Aorta (tissue), 5 donors: Measurements from ENCODE around the gene NKIRAS2. TPM values are rescaled to one million over a fixed set of nuclear protein-coding genes. Genes with fewer than 3 reads are reported as not detected.

Experiments used
- ATAC-seq: fragments of 200-7000 bp; cut with Tn5 transposase; one replicate; pipeline ENCODE4 v1.9.1; 2022; ENCODE audit warnings: moderate library complexity; ENCODE audit not compliant: low FRiP score
- DNase-seq, 2 donors: peaks; one replicate each; pipeline ENCODE4 v3.0.0-alpha.2; 2020
- H3K27ac ChIP-seq, 2 donors: one replicate each; pipeline ENCODE4 v1.5.1; 2013; ENCODE audit warnings: low read length in 2 of 2, mild to moderate bottlenecking in 2 of 2, moderate library complexity in 2 of 2, control low read depth in 1 of 2, inconsistent platforms in 1 of 2, low read depth in 1 of 2
- H3K27me3 ChIP-seq, 2 donors: one replicate each; pipeline ENCODE4 v1.6.1; 2013; ENCODE audit warnings: control low read depth in 1 of 2, low read length in 1 of 2, mild to moderate bottlenecking in 1 of 2, moderate library complexity in 1 of 2; ENCODE audit not compliant: insufficient read depth in 2 of 2, control insufficient read depth in 1 of 2
- H3K36me3 ChIP-seq, 2 donors: one replicate each; pipeline ENCODE4 v1.6.1; 2013; ENCODE audit warnings: control low read depth in 1 of 2, low read length in 1 of 2, mild to moderate bottlenecking in 1 of 2; ENCODE audit not compliant: insufficient read depth in 2 of 2, control insufficient read depth in 1 of 2
- H3K4me1 ChIP-seq, 2 donors: one replicate each; pipeline ENCODE4 v1.6.1; 2013; ENCODE audit warnings: low read length in 2 of 2, control low read depth in 1 of 2, mild to moderate bottlenecking in 1 of 2, moderate library complexity in 1 of 2; ENCODE audit not compliant: insufficient read depth in 2 of 2, control insufficient read depth in 1 of 2
- H3K4me3 ChIP-seq, 2 donors: one replicate each; pipeline ENCODE4 v1.5.1; 2013; ENCODE audit warnings: low read length in 2 of 2, control low read depth in 1 of 2, mild to moderate bottlenecking in 1 of 2
- H3K9me3 ChIP-seq: one replicate; pipeline ENCODE4 v1.6.1; 2013; ENCODE audit warnings: mild to moderate bottlenecking, low read length; ENCODE audit not compliant: control insufficient read depth
- WGBS, 2 donors: extraction: QIAGEN DNeasy Blood & Tissue Kit; methylation state at CpG; one replicate each; pipeline ENCODE4 v1.1.7; 2013; 5-methylcytosine and 5-hydroxymethylcytosine counted together
- intact Hi-C, 2 donors: fragments of 100-400 bp; cut with DNase I; formaldehyde crosslinking; loops; one replicate each; pipeline versions ENCODE4 v1.14.2 to v1.15.0; 2022
- polyA plus RNA-seq, 2 donors: library from polyadenylated mRNA; stranded (reverse); fragments of 200-250 nt; gene quantifications; one replicate each; pipeline ENCODE4 v1.2.3, GENCODE V29; 2013
- total RNA-seq, 2 donors: library from RNA; stranded (reverse); fragmentation: NEBNext Ultra II Directional; extraction: Animal tissue kit (Norgen Biotek cat#: 25700); gene quantifications; one replicate each; pipeline ENCODE4 v1.2.1, GENCODE V29; 2021
- donor health status: healthy with polysubstance abuse.
- donor health status: Bipolar disorder and iron deficiency.
- donor health status: DM: no; HTN: no; CAD: no.
- donor health status: DM: no; HTN: no; CAD: no.
- donor health status: DM: yes; HTN: yes; CAD: no.

Gene NKIRAS2
- total and polyA plus RNA-seq, 4 donors, result 23.0 to 28.5 (median 25.3) TPM

DNA sequence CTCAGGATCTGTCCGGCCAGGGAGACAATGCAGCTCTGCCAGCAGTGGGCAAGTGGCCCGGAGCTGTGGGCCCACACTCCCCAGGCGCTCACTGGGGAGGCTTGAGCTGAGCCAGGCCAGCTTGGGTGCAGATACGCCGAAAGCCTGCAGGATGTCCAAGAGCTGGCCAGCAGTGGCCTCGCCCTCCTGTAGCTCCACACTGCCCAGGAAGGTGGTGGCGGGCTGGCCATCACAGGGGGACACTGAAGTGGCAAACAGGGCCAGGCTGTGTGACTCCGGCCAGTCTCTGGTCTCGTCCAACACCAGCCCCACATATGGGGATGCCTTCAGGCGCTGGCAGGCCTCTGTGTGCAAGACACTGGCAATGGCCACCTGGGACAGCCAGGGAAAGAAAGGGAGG lies 20.9 kb downstream of the NKIRAS2 start:
- DNase-seq (no peak), ATAC-seq (no peak)
- H3K27me3 ChIP-seq, result no peaks in the 10 kb centered on the region
- H3K9me3 ChIP-seq, result no peaks in the 10 kb centered on the region
- 94% methylated on average over 10 of the region's 10 CpGs for WGBS, 2 donors
- intact Hi-C loops, result no loop called here
- no peak overlapping the region for H3K27ac ChIP-seq
- no peaks in the 10 kb centered on the region for H3K4me1 ChIP-seq
- no peaks in the 10 kb centered on the region for H3K36me3 ChIP-seq
- H3K4me3 ChIP-seq, result no peak overlapping the region

DNA sequence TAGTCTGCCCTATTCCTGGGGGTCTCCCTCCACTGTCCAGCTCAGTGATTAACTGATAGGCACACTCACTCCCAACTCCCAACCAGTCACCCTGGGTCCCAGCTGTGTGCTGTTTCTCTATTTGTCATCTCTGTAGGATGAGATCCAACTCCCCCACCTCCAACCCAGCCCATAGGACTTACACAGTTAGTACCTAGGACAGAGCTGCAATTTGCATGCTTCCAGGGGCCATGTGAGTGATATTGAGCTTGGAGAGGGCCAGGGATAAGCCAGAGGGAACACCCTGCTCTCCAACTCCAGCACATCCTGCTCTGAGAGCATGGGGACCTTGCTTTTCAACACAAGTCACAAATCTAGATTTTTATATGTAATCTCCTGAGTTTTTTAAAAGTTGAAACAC lies 21.7 kb downstream of the NKIRAS2 start:
- ATAC-seq (no peak), DNase-seq (no peak)
- no peaks in the 10 kb centered on the region for H3K9me3 ChIP-seq
- no peak overlapping the region for H3K27ac ChIP-seq
- no peak overlapping the region for H3K4me3 ChIP-seq
- no peaks in the 10 kb centered on the region for H3K27me3 ChIP-seq
- intact Hi-C loops, result no loop called here
- no peaks in the 10 kb centered on the region for H3K4me1 ChIP-seq
- no peaks in the 10 kb centered on the region for H3K36me3 ChIP-seq

DNA sequence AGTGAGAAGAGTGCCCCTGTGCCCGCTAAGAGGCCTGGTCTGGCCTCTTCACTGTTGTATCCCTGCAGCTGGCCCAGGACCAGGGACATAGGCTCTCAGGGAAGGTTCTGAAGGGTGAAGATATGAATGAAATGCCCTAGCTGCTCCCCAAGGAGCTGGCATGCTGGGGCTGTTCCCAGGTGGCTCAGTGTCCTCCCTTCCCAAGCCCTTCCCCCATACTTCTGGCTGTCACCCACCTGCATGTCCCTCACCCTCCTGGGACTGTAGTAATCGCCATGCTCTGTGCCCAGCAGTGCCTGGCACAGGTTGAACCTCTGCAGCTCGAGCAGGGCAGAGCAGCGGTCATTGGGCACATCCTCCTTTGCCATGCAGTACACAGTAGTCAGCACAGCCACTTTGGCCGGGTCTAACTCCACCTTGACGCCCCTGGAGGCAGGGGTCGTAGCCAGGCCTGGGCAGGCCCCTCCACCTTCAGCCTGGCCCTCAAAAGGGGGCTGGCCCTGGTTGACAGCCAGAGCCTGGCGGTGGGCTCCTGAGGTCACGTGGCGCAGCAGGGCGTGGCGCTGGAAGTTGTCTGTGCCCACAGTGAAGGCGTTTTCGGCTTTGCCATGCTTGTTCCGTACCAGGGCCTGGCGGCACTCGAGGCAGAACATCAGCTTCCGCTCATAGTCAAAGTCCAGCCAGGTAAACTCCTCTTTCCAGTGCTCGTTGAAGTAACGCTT lies 22.9 kb downstream of the NKIRAS2 start:
- Histone ChIP-seq H3K36me3 (no peaks in the 10 kb centered on the region), H3K4me3 (no peak overlapping the region), H3K4me1 (no peaks in the 10 kb centered on the region), H3K27ac (no peak overlapping the region), H3K9me3 (no peaks in the 10 kb centered on the region), H3K27me3 (no peaks in the 10 kb centered on the region)
- intact Hi-C loops, result no loop called here
- no peak for DNase-seq
- no peak for ATAC-seq
- 92 to 93% methylated on average over 19 to 20 of the region's 20 CpGs for WGBS, 2 donors

DNA sequence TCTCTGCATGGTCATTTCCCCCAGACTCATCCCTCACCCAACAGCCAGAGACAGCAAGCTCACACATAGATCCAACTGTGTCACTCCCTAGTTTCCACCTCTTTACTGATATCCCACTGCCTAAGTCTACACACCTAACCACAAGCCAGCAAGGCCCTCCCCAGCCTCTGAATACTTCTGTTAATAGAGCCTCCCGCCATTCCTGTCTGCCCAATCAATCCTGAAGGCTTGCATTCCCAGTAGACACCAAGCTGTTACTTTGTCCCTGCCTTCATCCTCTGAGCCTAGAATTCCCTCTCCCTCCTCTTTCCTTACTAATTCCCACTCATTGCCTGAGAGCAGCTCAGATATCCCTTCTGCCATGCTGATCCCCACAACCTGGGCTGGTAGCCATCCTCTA lies 25.8 kb downstream of the NKIRAS2 start:
- no peak for ATAC-seq
- Histone ChIP-seq H3K27me3 (no peaks in the 10 kb centered on the region), H3K4me1 (no peaks in the 10 kb centered on the region), H3K9me3 (no peaks in the 10 kb centered on the region), H3K4me3 (no peak overlapping the region), H3K27ac (no peak overlapping the region), H3K36me3 (no peaks in the 10 kb centered on the region)
- DNase-seq, result no peak
- intact Hi-C loops, result no loop called here
- WGBS, 2 donors, result 68 to 75% methylated on average over 1 of the region's 1 CpG

DNA sequence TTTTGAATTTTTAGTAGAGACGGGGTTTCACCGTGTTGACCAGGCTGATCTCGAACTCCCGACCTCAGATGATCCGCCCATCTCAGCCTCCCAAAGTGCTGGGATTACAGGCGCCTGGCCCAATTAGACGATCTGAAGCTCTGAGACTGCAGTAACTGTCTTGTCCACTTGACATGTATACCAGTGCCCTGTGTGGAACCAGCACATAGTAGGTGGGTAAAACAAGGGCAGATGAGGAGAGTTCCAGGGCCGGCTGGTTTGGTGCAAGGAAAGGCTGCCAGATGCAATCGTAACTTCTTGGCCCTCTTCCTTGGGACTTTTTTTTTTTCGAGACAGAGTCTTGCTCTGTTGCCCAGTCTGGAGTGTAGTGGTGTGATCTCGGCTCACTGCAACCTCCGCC lies 27.5 kb downstream of the NKIRAS2 start:
- DNase-seq, result no peak
- Histone ChIP-seq H3K36me3 (no peaks in the 10 kb centered on the region), H3K27me3 (no peaks in the 10 kb centered on the region), H3K4me3 (no peak overlapping the region), H3K27ac (no peak overlapping the region), H3K9me3 (no peaks in the 10 kb centered on the region), H3K4me1 (no peaks in the 10 kb centered on the region)
- 86 to 87% methylated on average over 12 of the region's 12 CpGs for WGBS, 2 donors
- ATAC-seq, result no peak
- intact Hi-C loops, result no loop called here

DNA sequence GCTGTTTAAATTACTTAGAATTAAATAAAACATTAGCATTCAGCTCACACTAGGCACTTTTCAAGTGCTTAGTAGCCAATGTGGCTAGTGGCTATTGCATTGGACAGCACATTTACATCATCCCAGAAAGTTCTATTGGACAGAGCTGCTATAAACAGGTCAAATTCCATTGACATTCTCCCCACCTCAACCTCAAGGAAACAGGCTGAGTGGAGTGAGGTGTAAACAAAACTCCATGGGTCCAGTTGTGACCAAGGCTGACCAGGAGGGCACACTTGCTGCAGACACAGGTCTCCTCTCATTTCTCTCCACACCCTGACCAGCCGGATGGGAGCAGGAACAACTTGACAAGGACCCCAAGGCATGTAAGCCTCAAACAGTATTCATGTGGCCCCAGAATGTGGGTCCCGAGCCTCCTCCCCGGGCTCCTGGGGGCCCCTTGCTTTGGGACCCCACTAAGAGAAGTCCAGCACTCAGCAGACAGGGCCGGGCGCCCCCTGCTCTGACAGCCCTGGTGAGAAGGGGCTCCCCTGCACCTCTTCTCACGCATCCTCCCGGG lies 30.0 kb downstream of the NKIRAS2 start:
- Histone ChIP-seq H3K9me3 (no peaks in the 10 kb centered on the region), H3K36me3 (no peaks in the 10 kb centered on the region), H3K4me1 (no peaks in the 10 kb centered on the region), H3K27ac (no peak overlapping the region), H3K4me3 (peak overlapping the region; percentile 29 to 69), H3K27me3 (no peaks in the 10 kb centered on the region)
- 1 to 4% methylated on average over 6 to 7 of the region's 7 CpGs for WGBS, 2 donors
- intact Hi-C loops, result no loop called here
- no peak for ATAC-seq
- no peak for DNase-seq

DNA sequence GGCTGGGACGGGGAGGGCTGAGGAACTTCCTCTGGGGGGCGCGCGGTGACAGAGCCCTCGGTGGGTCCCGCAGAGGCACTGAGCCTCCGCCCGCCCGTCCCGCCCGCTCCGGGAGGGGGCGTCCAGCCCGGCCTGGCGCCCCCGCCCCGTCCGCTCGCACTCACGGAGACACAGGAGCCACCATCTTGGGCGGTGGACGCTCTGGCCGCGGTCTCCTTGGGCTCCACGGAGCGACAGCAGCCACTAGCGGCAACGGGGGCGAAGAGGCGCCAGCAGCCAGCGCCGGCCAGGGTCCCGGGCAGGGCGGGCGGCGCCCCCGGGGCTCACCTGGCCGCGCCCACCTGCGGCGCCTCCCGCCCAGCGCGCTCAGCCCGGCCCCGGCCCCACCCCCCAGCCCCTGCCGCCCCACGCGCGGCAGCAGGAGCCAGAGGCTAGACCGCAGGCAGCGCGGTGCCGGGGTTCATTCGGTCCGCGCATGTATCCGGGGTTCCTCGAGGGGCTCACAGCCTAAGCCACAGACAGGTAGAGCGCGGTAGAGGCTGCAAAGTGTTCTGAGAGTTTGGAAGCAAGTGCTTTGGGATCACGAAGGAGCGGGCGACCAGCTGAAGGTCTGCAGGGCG lies 30.6 kb downstream of the NKIRAS2 start, which contains the start of gene C17orf113:
C17orf113 (minus strand) TSS at position 209 of the 620 bp plus-strand sequence. CDS start 7,225 bp downstream, outside the sequence.
- ATAC-seq (peak; percentile 72), DNase-seq (peak; percentile 61 to 86)
- intact Hi-C loops, result no loop called here
- Histone ChIP-seq H3K27ac (no peak within 1 kb of the TSS), H3K27me3 (no peaks in the 10 kb centered on the region), H3K4me3 (peak within 1 kb of the TSS; percentile 29 to 69), H3K9me3 (no peaks in the 10 kb centered on the region), H3K4me1 (no peaks in the 10 kb centered on the region), H3K36me3 (no peaks in the 10 kb centered on the region)
- WGBS, 2 donors, result 1 to 2% methylated on average over 22 to 65 of the region's 65 CpGs

DNA sequence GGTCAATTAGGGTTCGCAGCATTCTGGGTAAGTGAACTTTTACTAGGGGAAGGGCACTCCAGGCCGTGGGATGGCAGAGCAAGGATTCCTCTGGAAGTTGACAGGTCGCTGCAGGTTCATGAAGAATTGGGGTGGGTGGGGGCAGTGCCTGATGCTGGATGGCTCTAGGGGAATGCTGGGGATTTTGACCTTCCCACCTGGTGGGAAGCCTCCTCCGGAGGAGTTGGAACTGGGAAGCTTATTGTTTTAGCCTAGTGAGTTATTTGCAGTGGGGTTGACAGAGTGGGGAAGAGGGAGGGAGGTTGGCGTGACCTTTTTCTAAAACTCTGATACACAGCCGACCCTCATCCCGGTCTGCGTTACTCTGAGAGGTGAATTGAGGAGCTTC lies 31.1 kb downstream of the NKIRAS2 start:
- Histone ChIP-seq H3K36me3 (no peaks in the 10 kb centered on the region), H3K27ac (no peak overlapping the region), H3K27me3 (no peaks in the 10 kb centered on the region), H3K4me3 (no peak overlapping the region), H3K9me3 (no peaks in the 10 kb centered on the region), H3K4me1 (no peaks in the 10 kb centered on the region)
- no peak for ATAC-seq
- intact Hi-C loops, result no loop called here
- no peak for DNase-seq
- WGBS, 2 donors, result 67 to 70% methylated on average over 8 of the region's 8 CpGs

DNA sequence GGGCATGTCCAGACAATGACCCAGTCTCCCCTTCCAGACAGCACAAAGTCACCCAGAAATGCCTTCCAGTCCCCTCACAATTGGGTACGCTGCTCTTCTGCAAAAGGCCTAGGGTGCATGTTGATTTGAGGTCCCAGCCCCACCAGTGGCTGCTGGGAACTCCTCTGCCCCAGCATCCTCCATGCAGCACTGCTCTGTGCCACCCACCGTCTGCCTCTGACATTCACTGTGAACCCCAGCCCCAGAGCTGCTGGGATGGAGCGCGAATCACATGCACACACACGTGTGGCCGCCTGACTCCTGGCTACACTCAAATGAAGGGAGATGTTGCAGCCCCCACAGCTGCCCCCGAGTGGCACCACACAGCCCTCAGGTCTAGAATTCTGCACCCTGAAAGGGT lies 31.8 kb downstream of the NKIRAS2 start:
- no peaks in the 10 kb centered on the region for H3K4me1 ChIP-seq
- H3K4me3 ChIP-seq, result no peak overlapping the region
- H3K27me3 ChIP-seq, result no peaks in the 10 kb centered on the region
- intact Hi-C loops, result no loop called here
- ATAC-seq (no peak), DNase-seq (no peak)
- H3K9me3 ChIP-seq, result no peaks in the 10 kb centered on the region
- H3K27ac ChIP-seq, result no peak overlapping the region
- WGBS, 2 donors, result 90 to 92% methylated on average over 7 of the region's 7 CpGs
- no peaks in the 10 kb centered on the region for H3K36me3 ChIP-seq
